Spinal cord (tissue), 10 donors: ENCODE measurements around the gene TRPM3. TPM values are rescaled to one million over a fixed set of nuclear protein-coding genes. Genes with fewer than 3 reads are reported as not detected.

Experiments used
- DNase-seq, 6 donors: peaks; one replicate each; pipeline versions ENCODE4 v3.0.0 to v3.0.0-alpha.2; 2013 to 2015; ENCODE audit warnings: low spot score in 6 of 6, low read depth in 4 of 6
- H3K27ac ChIP-seq: one replicate; pipeline ENCODE4 v1.5.1; 2013; ENCODE audit warnings: low read depth, low read length, control low read depth
- H3K27me3 ChIP-seq: one replicate; pipeline ENCODE4 v1.6.1; 2013; ENCODE audit warnings: low read length; ENCODE audit not compliant: control insufficient read depth, insufficient read depth
- H3K36me3 ChIP-seq: one replicate; pipeline ENCODE4 v1.6.1; 2013; ENCODE audit warnings: low read length; ENCODE audit not compliant: control insufficient read depth, insufficient read depth
- H3K4me1 ChIP-seq: one replicate; pipeline ENCODE4 v1.6.1; 2013; ENCODE audit warnings: low read length; ENCODE audit not compliant: control insufficient read depth, insufficient read depth
- H3K4me3 ChIP-seq: one replicate; pipeline ENCODE4 v1.5.1; 2013; ENCODE audit warnings: low read depth, low read length, control low read depth
- H3K9me3 ChIP-seq: one replicate; pipeline ENCODE4 v1.6.1; 2013; ENCODE audit warnings: low read length; ENCODE audit not compliant: control insufficient read depth, insufficient read depth
- WGBS: methylation state at CpG from one replicate; pipeline ENCODE4 v1.1.5; 2013; ENCODE audit warnings: missing lambda C conversion rate; ENCODE audit not compliant: insufficient coverage; 5-methylcytosine and 5-hydroxymethylcytosine counted together
- polyA plus RNA-seq, 2 donors: library from polyadenylated mRNA; unstranded; fragments of 120-200 nt; gene quantifications; one replicate each; pipeline ENCODE4 v1.2.1, GENCODE V29; 2013; ENCODE audit not compliant: insufficient read length in 2 of 2
- small RNA-seq: library from RNA; depleted of rRNA; stranded (forward); fragments of <200 nt; gene quantifications from one replicate; pipeline ENCODE3, GENCODE V24; 2014; ENCODE audit warnings: low replicate concordance
- total RNA-seq, 2 donors: library from RNA; depleted of rRNA in 1 of 2; stranded (reverse); fragments of 120-200 nt in 1 of 2; fragments of >200 nt in 1 of 2; gene quantifications; one replicate each; pipeline versions ENCODE4 v1.2.3 to v1.2.4, GENCODE V29; 2013 to 2014
- donor health status: healthy.

TRPM3 gene
- total and polyA plus RNA-seq, 4 donors = 16.7 to 198 (median 37.6) TPM

DNA sequence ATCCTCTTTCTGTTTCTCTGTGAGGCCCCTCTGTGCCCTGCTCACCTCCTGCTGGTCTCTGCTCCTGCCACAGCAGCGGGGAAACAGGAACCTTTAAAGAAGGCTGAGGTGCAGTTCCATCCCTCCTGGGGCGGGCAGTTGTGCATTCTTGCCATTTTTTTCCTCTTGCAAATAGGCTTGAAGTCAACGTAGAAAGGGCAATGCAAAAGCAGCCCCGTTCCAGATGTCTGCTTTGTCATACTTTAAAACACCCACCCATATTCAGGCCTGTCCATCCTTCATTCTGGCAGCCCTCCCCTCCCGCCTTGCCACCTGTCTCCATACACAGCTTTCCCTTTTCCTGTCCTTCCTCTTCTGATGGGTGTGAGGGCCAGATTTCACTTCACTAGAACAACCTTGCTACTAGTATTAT, 641.5 kb downstream of the TRPM3 start:
- Histone ChIP-seq H3K36me3 (no peaks in the 10 kb centered on the region), H3K4me1 (peaks cover 22% of the 10 kb centered on the region), H3K27me3 (no peaks in the 10 kb centered on the region), H3K27ac (peak overlapping the region; percentile 87), H3K9me3 (no peaks in the 10 kb centered on the region), H3K4me3 (no peak overlapping the region)
- DNase-seq = peak in 1 of 6 donors; percentile 38
- WGBS = 37% methylated on average over 4 of the region's 5 CpGs

Small RNAs within 50 kb of the gene (small RNA-seq; reads per million reads assigned to genes)
- 1,347 reads per million, percentile 99 among the genes with 10 or more reads in this experiment for gene MIR204
- 0.24 reads per million, percentile 16 among the genes with 10 or more reads in this experiment for gene RN7SL726P
